ENCODE results near the gene GALNT3. TPM values are rescaled to one million over a fixed set of nuclear protein-coding genes. Genes with fewer than 3 reads are reported as not detected.

The GALNT3 gene
- polyA plus RNA-seq, 1 of the 3 experiments (the other 2 are of a cell fraction) = 0.05 TPM

DNA sequence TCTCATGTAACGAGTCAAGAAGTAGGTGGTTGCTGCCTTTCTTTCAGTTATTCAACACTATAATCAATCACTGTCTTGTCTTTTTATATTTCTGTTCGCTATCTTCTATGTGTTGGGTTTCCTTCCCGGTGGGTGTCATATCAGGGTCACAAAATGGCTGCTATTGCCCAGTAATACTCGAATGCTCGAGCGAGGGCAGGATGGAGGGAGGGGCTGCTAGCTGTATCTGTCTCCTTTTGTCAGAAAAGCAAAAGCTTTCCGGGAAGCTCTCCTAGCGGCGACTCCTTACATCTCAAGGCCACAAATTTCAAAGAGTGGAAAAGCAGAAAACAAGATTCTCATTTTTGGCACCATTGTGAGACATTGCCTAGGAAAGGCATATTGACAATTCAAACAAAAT lies 16.4 kb upstream of the GALNT3 start:
- Histone ChIP-seq H3K9ac (no peak overlapping the region), H3K79me2 (ENCODE audit: insufficient read depth) (no peaks in the 10 kb centered on the region), H3K4me3 (ENCODE audit: low read depth in 2 of 2, low read length in 1 of 2) (no peak overlapping the region), H3K4me1 (ENCODE audit: control insufficient read depth in 1 of 2, insufficient read depth in 2 of 2, low read depth in 1 of 2, low read length in 1 of 2) (no peaks in the 10 kb centered on the region; a peak in 1 of 4 replicates), H3K27me3 (ENCODE audit: insufficient read depth) (no peaks in the 10 kb centered on the region), H3F3A (replicated peaks; ENCODE audit: insufficient read depth) (no peaks in the 10 kb centered on the region), H3K36me3 (replicated peaks in 1 of 2; ENCODE audit: control insufficient read depth in 1 of 2, insufficient read depth in 2 of 2, low read length in 1 of 2) (no peaks in the 10 kb centered on the region), H3K27ac (ENCODE audit: low read depth in 2 of 2, low read length in 1 of 2) (no peak overlapping the region), H4K20me1 (ENCODE audit: insufficient read depth) (no peaks in the 10 kb centered on the region), H2AFZ (ENCODE audit: low read depth) (no peak overlapping the region), H3K4me2 (no peak overlapping the region), H3K9me3 (no peaks in the 10 kb centered on the region), H3K9me2 (no peaks in the 10 kb centered on the region)
- CTCF ChIA-PET = no interaction called here
- 87% methylated on average over 9 of the region's 9 CpGs for WGBS (ENCODE audit: low lambda C conversion rate)
- TF ChIP-seq RXRA (IDR thresholded peaks at IDR 0.05; ENCODE audit: borderline replicate concordance, low read depth) = no peak
- TF ChIP-seq, protein P1, sequence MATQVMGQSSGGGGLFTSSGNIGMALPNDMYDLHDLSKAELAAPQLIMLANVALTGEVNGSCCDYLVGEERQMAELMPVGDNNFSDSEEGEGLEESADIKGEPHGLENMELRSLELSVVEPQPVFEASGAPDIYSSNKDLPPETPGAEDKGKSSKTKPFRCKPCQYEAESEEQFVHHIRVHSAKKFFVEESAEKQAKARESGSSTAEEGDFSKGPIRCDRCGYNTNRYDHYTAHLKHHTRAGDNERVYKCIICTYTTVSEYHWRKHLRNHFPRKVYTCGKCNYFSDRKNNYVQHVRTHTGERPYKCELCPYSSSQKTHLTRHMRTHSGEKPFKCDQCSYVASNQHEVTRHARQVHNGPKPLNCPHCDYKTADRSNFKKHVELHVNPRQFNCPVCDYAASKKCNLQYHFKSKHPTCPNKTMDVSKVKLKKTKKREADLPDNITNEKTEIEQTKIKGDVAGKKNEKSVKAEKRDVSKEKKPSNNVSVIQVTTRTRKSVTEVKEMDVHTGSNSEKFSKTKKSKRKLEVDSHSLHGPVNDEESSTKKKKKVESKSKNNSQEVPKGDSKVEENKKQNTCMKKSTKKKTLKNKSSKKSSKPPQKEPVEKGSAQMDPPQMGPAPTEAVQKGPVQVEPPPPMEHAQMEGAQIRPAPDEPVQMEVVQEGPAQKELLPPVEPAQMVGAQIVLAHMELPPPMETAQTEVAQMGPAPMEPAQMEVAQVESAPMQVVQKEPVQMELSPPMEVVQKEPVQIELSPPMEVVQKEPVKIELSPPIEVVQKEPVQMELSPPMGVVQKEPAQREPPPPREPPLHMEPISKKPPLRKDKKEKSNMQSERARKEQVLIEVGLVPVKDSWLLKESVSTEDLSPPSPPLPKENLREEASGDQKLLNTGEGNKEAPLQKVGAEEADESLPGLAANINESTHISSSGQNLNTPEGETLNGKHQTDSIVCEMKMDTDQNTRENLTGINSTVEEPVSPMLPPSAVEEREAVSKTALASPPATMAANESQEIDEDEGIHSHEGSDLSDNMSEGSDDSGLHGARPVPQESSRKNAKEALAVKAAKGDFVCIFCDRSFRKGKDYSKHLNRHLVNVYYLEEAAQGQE (IDR thresholded peaks at IDR 0.05; ENCODE audit: low read depth, low read length) = no peak
- POLR2A ChIA-PET = no interaction called here
- no peak for DNase-seq

DNA sequence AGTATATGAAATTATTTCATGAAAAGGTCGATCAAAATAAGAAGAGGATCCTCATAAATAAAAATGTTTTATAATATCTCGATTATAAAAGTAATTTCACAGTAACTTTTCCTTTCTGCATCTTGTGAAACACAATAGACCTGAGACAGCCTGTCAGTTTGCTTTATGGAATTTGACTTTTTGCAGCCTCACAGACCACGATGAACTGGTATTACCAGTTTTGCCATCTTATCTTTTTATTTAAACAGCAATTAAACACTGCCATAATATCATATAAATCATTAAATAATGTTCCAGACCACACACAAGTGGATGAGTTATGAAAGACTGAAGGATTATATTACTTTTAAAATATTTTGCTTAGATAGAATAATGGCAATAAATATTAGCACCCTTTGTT lies 10.7 kb upstream of the GALNT3 start:
- Histone ChIP-seq H3K9me3 (no peaks in the 10 kb centered on the region), H3K27ac (ENCODE audit: low read depth in 2 of 2, low read length in 1 of 2) (no peak overlapping the region), H3K4me1 (ENCODE audit: control insufficient read depth in 1 of 2, insufficient read depth in 2 of 2, low read depth in 1 of 2, low read length in 1 of 2) (no peaks in the 10 kb centered on the region), H3K36me3 (replicated peaks in 1 of 2; ENCODE audit: control insufficient read depth in 1 of 2, insufficient read depth in 2 of 2, low read length in 1 of 2) (no peaks in the 10 kb centered on the region), H3K79me2 (ENCODE audit: insufficient read depth) (no peaks in the 10 kb centered on the region), H3K27me3 (ENCODE audit: insufficient read depth) (no peaks in the 10 kb centered on the region), H3K9me2 (no peaks in the 10 kb centered on the region), H4K20me1 (ENCODE audit: insufficient read depth) (no peaks in the 10 kb centered on the region), H3K9ac (no peak overlapping the region), H3K4me2 (no peak overlapping the region), H3F3A (replicated peaks; ENCODE audit: insufficient read depth) (no peaks in the 10 kb centered on the region), H3K4me3 (ENCODE audit: low read depth in 2 of 2, low read length in 1 of 2) (no peak overlapping the region), H2AFZ (ENCODE audit: low read depth) (no peak overlapping the region)
- ChIA-PET CTCF (no interaction called here), POLR2A (no interaction called here)
- WGBS (ENCODE audit: low lambda C conversion rate) = 60% methylated on average over 3 of the region's 3 CpGs
- no peak for DNase-seq
- TF ChIP-seq RXRA (IDR thresholded peaks at IDR 0.05; ENCODE audit: borderline replicate concordance, low read depth) = no peak
- TF ChIP-seq FOXJ3 (CRISPR knock-in tag; IDR thresholded peaks at IDR 0.05) = no peak
- TF ChIP-seq FOSL2 (IDR thresholded peaks at IDR 0.05; ENCODE audit: borderline replicate concordance, low read depth) = no peak
- no peak for TF ChIP-seq NFIC (IDR thresholded peaks at IDR 0.05; ENCODE audit: borderline replicate concordance)
- TF ChIP-seq RCOR1 (IDR thresholded peaks at IDR 0.05; ENCODE audit: low read length) = no peak
- TF ChIP-seq, protein P1 (IDR thresholded peaks at IDR 0.05; ENCODE audit: low read depth, low read length) = no peak
- TF ChIP-seq FOXM1 (IDR thresholded peaks at IDR 0.05; ENCODE audit: low read depth) = no peak
- no peak for TF ChIP-seq SIN3A (IDR thresholded peaks at IDR 0.05; ENCODE audit: borderline replicate concordance, low read depth, low read length)
- TF ChIP-seq, protein P2, sequence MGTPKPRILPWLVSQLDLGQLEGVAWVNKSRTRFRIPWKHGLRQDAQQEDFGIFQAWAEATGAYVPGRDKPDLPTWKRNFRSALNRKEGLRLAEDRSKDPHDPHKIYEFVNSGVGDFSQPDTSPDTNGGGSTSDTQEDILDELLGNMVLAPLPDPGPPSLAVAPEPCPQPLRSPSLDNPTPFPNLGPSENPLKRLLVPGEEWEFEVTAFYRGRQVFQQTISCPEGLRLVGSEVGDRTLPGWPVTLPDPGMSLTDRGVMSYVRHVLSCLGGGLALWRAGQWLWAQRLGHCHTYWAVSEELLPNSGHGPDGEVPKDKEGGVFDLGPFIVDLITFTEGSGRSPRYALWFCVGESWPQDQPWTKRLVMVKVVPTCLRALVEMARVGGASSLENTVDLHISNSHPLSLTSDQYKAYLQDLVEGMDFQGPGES (IDR thresholded peaks at IDR 0.05; ENCODE audit: low read depth, low read length) = no peak
